GM21360 (cell line): ENCODE results near the gene PDIK1L.

Experiments used
- ATAC-seq: cut with Tn5 transposase; IDR thresholded peaks from one replicate; pipeline ENCODE4 v1.9.1; 2021; ENCODE audit warnings: mild to moderate bottlenecking, moderate library complexity; ENCODE audit not compliant: unreplicated experiment

PDIK1L gene

DNA sequence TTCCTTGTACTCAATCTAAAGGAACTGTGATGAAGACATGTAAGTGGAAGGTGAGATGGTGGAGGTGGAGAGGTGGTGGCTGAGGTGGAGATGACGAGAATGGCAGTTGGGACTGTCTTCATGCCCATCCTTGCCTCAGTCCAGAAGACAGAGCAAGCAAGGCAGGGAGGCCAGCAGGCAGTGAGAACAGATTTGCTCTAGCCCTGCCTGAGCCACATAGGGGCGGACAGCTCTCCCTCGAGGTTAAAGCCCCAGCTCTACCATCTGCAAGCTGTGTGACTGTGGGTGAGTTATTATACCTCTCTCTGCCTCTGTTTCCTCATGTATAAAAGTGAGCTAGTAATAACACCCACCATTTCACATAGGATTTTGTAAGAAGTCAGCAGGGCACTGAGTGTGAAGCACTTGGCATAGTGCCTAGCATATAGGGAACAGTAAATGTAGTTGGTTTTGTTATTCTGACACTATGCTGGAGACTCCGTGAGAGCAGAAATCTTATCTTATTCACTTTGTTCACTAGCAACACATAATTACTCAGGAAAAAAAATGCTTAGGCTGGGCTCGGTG is 42.4 kb downstream of the PDIK1L start:
- no peak for ATAC-seq

DNA sequence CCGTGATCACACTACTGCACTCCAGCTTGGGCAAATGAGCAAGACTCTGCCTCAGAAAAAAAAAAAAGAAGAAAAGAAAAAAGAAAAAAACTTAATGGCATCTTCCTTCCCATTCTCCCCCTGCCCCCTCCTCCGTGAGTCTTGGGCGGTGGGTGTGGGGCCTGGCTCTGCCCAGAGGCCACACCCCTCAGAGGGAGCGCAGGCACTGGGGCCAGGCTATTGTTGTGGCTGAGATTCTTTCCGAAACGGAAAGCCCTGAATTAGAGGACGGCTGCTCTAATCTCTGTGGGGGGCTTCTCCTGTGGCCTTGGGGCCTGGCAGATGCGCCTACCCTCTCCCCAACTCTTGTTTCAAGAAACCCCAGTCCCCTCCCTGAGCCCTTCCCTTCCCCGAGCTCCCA is 43.1 kb downstream of the PDIK1L start:
- ATAC-seq = no peak

DNA sequence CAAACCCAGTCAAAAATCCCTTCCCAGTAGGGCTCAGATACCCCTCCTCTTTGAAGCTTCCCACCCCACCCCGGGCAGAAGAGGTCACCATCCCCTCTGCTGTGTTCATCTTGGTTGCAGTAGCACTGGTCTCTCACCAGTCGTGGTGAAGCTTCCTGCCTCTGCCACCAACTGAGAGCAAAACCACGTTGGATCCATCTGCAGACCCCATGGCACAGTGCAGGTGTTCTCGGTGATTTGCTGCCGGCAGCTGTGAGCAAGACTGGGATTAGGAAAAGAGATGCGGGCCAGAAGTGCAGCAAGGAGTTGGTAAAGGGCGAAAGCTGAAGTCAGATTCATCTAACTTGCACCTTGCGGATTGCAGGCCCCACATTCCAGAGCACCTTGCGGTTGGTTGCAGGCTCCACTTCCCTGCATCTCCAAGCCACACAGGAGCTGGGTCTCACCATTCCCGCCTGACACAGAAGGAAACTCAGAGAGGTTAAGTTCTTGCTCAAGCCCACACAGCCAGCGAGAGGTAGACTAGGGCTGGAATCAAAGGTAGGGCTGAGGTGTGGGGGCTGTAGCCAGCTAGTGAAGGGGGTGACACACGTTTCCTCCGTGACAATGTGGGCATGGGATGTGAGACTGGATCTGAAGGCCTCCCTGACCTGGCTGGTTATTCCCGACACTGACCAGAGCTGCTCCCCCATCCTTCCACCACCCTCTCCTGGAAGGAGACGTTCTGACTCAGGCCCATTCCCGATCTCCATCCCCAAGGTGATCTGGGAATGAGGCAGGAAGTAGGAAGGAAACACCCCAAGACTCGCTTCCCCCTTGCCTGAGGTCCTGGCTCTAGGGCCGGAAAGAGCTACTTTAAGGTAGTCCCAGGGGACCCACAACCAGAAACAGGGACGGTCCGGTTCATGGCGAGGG is 44.0 kb downstream of the PDIK1L start:
- no peak for ATAC-seq

DNA sequence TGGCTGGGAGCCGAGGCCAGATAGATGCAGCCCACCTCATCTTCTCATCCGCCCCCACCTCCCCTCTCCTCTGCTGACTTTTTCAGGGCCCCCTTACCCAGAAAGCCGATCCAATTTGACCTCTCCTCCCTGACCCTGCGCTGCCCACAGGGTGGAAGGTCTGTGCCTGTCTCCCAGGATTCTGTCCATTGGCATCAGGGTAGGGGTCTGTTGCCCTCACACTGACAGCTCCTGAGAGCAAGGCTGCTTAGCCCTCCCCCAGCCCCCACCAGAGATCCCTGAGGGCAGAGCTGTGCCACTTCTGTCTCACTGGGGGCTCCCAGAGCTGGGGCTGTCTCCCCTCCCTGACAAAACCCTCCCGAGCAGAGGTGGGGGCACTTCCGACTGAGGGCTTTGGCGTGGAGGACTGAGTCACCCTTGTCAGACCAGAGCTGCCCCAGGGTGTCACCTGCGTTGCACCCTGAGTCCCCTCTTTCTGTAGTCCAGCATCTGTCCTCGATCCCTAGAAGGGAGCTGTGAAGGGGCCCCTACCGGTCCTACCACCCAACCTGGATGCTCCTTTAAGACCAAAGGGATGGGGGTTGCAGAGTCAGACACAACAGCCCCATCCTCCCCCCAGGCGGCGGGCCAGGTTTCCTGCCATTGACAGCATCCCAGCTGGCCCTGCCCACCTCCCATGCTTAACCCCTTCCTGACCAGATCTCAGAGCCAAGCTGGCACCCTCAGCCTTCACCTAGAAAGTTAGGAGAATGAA is 44.8 kb downstream of the PDIK1L start:
- ATAC-seq = no peak

DNA sequence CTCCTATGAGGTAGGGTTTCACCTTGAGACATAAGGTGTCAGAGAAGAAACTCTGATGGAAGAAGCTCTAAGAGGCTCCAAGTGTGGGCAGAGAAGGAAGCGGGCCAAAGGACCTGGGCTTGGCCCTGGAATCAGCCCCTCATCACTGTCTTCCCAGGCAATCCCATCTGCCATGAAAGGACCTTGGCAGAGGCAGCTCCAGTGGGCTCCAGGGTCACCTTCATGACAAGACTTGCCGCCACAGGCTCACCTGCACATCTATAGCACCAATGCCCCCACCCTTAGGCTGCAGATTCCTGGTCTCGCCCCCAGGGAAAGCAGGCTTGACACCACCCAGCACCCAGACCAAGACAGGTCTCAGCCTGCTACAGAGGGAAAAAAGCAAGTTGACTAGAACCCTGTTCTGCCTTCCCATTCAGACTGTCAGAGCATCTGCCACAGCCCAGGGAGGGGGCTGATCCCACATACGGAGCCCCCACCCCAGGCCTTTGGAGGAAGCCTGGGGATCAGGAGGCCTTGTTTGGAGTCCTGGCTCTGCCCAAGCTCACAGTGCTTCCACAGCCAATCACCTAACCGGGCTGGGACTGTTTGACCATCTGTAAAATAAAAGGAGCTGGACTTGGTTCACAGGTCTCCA is 46.8 kb downstream of the PDIK1L start:
- ATAC-seq = no peak

DNA sequence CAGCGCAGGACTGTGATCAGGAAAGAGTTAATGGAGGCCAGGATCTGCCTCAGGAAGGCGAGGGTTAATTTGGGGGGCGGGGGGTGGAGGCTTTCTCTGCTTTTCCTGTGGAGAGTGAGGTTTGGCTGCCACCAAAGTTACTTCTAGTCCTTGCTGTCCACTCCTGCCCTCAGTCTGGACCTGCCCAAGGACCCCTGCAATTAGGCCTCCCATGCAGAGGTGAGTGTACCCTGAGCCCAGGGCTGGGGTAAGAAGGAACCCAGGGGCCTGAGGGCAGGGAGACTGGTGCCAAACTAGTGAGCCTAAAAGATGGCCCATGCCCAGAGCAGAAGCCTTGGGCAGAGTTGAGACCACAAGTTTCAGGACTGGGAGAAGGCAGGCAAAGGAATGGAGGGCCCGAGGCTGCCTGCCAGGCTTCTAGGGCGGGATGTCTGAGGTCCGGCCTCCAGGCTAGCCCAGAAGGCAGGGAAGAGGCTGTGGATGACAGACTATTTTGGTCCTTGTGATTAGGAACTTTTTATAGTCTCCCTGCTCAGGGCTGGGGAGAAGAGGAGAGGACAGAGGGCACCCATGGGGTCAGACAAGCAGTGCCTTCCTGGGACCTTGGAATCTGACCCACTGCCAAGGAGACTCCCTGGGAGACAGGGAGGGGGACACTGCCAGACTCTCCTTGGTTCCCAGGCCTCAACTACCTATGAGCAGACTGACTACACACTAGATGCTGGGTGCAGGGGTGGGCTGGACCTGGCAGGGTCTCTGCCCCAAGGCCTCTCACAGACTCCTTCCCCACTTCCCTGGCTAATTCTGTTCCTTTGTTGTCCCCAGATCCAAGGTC is 47.5 kb downstream of the PDIK1L start, which contains the start of gene FAM110D:
Gene FAM110D, plus strand, starts transcription at position 172 of the 835 bp plus-strand sequence. CDS start 2,213 bp downstream, outside the sequence.
- no peak for ATAC-seq

DNA sequence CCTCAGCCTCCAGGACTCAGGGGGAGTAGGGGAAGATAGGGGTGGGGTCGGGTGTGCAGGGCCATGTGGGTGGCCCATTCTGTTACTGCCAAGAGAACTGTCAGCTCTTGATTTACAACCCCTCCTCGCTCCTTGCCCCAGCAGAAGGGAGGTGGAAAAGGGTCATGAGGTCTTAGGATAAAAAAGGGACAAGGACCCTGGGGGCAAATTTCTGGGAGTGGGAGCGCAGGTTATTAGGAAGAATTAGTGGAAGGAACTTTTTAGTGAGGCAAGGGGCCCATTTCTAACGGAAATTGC is 48.1 kb downstream of the PDIK1L start:
- no peak for ATAC-seq

DNA sequence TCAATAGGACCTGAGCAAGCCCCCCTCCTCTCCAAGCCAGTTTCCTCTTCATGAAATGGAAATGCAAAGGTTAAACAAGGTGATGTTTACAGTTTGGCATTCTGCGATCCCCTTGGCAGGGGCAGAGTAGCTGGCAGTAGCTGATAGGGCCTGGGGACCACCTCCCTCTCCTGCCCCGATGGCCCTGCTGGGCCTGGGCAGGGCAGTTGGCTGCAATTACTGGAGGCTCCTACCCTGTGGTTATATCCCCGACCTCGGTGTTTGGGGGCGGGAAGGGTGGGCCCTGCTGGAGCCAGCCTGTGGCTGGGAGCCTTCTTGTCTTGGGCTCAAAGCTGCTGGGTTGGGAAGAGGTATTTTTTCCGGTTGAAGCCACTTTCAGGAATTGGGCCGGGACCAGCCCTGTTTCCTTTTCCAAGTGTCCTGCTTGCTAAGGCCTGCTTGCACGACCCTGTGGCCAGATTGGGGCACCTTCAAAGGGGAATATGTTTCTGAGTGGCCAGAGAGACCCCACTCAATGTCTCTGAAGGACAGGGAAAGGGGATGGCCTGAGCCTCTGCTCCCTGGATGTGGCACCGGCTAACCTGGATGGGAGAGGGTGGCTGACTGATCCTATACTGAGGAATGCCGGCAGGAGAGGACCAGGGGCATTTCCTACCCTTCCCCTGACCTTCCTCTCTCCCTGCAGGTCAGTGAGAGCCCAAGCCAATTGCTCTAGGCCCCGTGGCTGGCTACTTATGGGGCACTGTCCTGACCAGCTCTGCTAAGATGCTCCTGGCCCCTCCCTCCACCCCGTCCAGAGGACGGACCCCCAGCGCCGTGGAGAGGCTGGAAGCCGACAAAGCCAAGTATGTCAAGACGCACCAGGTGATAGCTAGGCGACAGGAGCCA is 49.1 kb downstream of the PDIK1L start:
- no peak for ATAC-seq

DNA sequence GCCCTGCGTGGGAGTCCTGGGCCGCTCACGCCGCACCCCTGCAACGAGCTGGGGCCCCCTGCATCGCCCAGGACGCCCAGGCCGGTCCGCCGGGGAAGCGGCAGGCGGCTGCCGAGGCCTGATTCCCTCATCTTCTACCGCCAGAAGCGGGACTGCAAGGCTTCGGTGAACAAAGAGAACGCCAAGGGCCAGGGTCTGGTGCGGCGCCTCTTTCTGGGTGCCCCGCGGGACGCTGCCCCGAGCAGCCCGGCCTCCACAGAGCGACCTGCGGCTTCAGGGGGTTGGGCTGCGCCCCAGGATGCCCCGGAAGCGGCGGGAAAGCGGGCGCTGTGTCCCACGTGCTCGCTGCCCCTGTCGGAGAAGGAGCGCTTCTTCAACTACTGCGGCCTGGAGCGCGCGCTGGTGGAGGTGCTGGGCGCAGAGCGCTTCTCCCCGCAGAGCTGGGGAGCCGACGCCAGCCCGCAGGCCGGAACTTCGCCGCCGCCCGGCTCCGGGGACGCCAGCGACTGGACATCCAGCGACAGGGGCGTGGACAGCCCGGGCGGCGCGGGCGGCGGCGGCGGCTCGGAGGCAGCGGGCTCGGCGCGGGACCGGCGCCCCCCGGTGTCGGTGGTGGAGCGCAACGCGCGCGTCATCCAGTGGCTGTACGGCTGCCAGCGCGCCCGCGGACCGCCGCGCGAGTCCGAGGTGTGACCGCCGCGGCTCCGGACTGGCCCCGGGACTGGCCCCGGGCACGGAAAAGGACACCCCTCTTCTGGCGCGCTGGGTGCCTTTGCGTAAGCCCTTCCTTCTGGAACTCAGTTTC is 50.0 kb downstream of the PDIK1L start:
- ATAC-seq = no peak

DNA sequence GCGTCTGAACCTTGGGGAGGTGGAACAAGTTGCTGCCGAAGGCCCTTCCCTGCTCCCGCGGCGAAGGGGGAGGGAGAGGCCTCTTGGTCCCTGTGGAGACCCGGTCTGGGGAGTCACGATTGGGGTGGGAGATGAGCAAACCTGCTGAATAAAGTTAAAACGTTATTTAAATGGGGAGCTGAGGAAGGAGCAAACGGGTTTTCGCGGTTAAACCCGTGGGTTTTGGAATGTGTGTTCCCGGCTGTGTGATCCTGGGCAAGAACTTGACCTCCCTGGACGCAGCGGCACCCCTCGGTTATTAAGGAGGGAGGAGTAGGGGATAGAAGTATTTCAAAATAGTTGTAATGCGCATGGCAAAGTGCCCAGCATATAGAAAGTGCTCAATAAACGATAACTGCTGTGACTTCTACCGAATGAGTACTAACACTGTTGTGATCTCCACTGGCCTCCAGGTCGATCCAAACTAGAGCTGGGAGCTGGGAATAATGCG is 50.6 kb downstream of the PDIK1L start:
- no peak for ATAC-seq

DNA sequence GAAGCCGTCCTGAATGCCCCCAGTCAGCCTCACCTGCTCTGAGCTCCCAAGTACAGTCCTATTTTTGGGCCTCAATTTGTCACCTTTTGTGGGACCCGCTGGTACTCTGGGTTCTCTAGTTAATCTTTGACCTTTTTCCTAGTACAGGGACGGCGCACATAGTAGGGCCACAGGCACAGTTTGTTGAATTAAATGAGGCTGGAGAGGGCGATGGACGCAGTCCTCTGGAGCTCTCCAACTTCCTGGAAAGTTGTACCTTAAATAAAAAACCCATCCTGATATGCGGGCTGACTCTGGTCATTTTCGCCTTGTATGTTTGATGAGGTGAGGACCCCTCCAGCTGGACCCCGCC is 52.0 kb downstream of the PDIK1L start:
- no peak for ATAC-seq

DNA sequence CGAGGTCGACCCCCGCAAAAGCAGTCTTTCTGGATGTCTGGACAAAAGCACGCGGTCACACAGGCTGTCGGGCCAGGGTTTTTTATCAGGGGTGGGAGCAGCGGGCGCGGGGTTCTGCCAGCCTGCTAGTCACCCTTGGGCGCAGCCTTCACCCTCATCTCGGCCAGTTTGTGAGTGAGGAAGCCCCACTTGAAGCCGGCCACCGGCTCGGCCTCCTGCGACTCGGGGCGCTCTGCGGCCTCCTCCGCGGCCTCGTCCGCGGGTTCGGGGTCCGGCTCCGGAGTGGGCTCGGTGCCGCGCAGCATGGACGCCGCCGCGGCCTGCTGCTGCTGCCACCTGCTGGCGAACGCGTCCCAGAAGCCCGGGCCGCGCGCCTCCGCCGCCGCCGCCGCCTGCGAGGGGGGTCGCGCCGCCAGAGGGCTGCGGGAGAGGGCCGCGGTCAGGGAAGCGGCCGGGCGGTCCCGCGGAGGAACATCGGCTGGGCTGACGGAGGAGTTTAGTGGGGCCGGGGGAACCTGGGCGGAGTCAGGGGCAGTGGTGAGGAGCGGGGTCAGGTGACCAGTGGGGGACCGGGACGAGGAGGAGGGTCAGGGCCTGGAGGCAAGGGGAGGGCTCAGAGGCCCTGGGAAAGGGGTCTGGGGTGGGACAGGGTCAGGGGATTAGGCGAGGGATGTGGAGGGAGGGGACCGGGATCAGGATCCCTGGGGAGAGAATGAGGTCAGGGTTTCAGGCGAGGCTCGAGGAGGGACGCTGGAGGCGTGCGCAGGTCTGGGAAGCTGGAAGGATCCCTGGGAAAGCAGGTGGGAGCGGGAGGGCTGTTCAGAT is 52.6 kb downstream of the PDIK1L start:
- ATAC-seq = no peak

DNA sequence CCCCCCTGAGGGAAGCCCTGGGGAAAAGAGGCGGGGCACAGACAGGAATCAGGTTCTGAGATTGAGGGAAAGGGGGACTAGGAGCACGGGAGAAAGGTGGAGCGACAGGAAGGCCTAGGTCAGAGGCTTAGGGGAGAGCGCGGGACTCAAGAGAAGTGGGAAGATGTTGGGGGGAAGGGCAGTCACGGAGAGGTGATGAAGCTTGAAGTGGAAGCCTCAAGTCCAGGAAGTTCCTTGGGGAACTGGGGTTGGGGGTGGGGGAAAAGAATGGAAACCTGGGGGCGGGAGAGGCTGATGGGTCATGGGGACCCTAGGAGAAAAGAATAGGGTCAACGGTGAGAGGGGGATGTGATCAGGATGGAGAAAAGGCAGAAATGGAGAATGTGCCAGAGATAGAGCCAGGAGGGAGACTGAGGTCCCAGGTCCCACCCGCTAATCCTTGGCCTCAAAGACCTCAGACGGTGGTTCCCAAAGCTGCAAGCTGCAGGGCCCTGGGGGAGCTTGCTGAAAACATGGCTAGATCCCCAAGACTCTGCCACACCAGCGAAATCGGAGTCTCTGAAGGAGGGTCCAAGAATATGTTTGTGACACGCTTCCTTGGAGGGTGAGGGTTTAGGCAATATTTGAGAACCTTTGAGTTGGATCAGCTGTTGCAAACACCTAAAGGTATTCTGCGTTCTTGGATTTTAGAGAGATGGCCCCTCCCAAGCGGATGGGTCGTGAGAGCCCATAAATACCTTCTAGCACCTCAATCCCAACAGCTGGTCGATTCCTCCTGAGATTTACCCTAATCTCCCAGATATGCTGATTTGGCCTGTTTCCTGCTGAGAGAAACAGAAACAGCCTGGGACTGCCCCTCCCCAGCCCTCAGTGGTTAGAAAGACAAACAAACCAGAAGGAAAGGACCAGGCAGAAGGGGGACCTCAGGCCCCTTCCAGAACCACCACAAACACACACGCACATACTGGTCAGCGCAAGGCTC is 53.5 kb downstream of the PDIK1L start:
- ATAC-seq = no peak

DNA sequence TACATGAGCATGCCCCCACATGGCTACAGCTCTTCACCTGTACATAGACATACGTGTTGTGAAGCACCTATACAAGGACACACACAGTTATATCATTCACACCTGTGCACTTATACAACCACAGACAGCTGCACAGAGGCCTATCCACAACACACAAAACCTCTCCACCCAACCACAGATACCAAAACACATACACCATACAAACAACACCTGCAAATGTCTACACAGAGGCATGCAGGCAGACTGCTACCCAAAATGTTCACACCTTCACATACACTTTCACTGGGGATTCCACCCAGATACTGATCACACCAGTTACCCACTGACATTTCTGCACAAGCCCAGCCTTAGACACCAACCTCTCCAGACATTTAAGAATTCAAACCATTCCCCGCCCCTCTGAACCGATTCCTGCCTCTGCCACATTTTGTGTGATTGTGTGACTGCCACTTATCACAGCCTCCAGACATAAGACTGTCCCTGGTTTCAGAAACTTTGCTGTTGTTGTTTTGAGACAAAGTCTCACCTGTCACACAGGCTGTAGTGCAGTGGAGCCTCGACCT is 55.2 kb downstream of the PDIK1L start:
- ATAC-seq = no peak

DNA sequence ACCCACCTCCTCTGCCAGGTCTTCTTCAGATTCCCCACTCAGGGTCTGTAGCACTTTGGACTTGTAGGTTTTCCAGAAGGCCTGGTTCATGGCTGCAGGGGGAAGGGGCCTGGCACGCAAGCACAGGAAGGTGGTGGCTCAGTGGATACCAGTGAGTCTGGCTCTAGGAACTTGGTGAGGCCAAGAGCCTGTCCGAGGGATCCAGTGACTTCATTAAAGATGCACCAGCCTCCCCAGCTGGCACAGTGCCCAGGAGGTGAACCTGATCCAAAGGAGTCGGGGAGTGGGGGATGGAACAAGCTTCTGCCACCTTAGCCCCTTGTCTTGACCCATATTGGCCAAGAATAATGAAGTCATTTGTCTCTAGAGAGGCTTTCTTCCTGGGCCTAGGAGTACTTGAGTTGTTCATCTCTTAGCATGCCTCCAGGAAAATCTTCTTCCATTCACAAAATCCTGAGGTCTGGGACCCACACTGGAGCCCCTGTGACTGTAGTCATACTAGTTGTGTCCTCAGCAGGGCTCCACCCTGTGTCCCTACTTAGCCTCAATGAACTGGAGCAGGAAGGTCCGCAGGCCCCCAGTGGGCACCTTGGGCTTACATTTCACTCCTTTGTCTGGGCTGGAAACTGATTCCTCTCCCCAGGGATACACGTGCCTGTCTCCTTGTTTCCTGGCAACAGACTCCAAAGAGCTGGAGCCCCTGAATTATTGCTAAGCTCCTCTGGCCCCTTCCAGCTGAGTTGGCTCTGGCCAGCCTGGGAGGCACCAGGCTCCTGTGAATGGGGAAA is 57.0 kb downstream of the PDIK1L start, which contains the start of gene C1orf232:
Gene C1orf232, minus strand, starts transcription at position 554 of the 788 bp plus-strand sequence. Its CDS starts 464 bp downstream, at position 90.
- ATAC-seq = no peak
